KMS-11 (cell line): Measurements from ENCODE around the gene EPHA5.

Source experiments
- H2AFZ ChIP-seq: fragments of 200-600 bp; sonication (generic); 2 replicates; pipeline ENCODE4 v1.6.1; 2016; ENCODE audit warnings: antibody characterized with exemption, mixed run types, low read depth
- H3K27ac ChIP-seq: fragments of 200-600 bp; sonication (generic); 2 replicates; pipeline ENCODE4 v1.6.1; 2016; ENCODE audit warnings: mild to moderate bottlenecking, mixed run types
- H3K27me3 ChIP-seq: fragments of 200-600 bp; sonication (generic); 2 replicates; pipeline ENCODE4 v1.6.1; 2017; ENCODE audit warnings: mild to moderate bottlenecking, low read depth, mixed run types, moderate library complexity; ENCODE audit not compliant: insufficient read depth
- H3K36me3 ChIP-seq: fragments of 200-600 bp; sonication (generic); 2 replicates; pipeline ENCODE4 v1.6.1; 2017; ENCODE audit warnings: mild to moderate bottlenecking, mixed run types; ENCODE audit not compliant: insufficient read depth
- H3K4me1 ChIP-seq: fragments of 200-600 bp; sonication (generic); 2 replicates; pipeline ENCODE4 v1.6.1; 2016; ENCODE audit warnings: mild to moderate bottlenecking, low read depth, mixed run types; ENCODE audit not compliant: poor library complexity, severe bottlenecking
- H3K4me2 ChIP-seq: fragments of 200-600 bp; sonication (generic); 2 replicates; pipeline ENCODE4 v1.7.0; 2016; ENCODE audit warnings: mild to moderate bottlenecking, mixed run types
- H3K4me3 ChIP-seq: fragments of 200-600 bp; sonication (generic); IDR thresholded peaks from 2 replicates; pipeline ENCODE4 v1.6.1; 2017; ENCODE audit warnings: low read depth, low read length, mixed read lengths; ENCODE audit not compliant: insufficient read depth
- H3K79me2 ChIP-seq: fragments of 200-600 bp; sonication (generic); 2 replicates; pipeline ENCODE4 v1.6.1; 2016; ENCODE audit warnings: low read depth, mixed run types; ENCODE audit not compliant: insufficient read depth
- H3K9ac ChIP-seq: fragments of 200-600 bp; sonication (generic); 2 replicates; pipeline ENCODE4 v1.6.1; 2016; ENCODE audit warnings: mild to moderate bottlenecking, mixed run types
- H4K20me1 ChIP-seq: fragments of 200-600 bp; sonication (generic); 2 replicates; pipeline ENCODE4 v1.6.1; 2016; ENCODE audit warnings: mild to moderate bottlenecking, mixed run types; ENCODE audit not compliant: insufficient read depth
- CTCF ChIP-seq: fragments of 200-600 bp; sonication (generic); conservative IDR thresholded peaks from 2 replicates; pipeline ENCODE4 v1.6.1; 2017; ENCODE audit warnings: low read depth, mild to moderate bottlenecking, antibody characterized with exemption, low read length, moderate library complexity, mixed read lengths

Gene EPHA5

GRCh38 chr4:65651031-65651430 lies 19.3 kb downstream of the EPHA5 start:
- H3K27me3 ChIP-seq = no peaks in the 10 kb centered on the region
- no peak overlapping the region for H3K9ac ChIP-seq
- no peak overlapping the region for H3K27ac ChIP-seq
- no peaks in the 10 kb centered on the region for H3K4me1 ChIP-seq
- no peak overlapping the region for H3K4me2 ChIP-seq
- H2AFZ ChIP-seq = no peak overlapping the region
- no peak for TF ChIP-seq CTCF
- no peaks in the 10 kb centered on the region for H3K79me2 ChIP-seq
- no peaks in the 10 kb centered on the region for H3K36me3 ChIP-seq
- no peaks in the 10 kb centered on the region for H4K20me1 ChIP-seq
- H3K4me3 ChIP-seq = no peak overlapping the region

- Histone ChIP-seq H3K27ac (no peak overlapping the region), H3K4me1 (no peaks in the 10 kb centered on the region), H3K36me3 (no peaks in the 10 kb centered on the region), H2AFZ (no peak overlapping the region), H4K20me1 (no peaks in the 10 kb centered on the region), H3K27me3 (no peaks in the 10 kb centered on the region), H3K79me2 (no peaks in the 10 kb centered on the region), H3K9ac (no peak overlapping the region), H3K4me2 (no peak overlapping the region), H3K4me3 (no peak overlapping the region)
- no peak for TF ChIP-seq CTCF
Observed at GRCh38 chr4:65646136-65646535, 24.2 kb downstream of the EPHA5 start.

GRCh38 chr4:65645185-65645584 lies 25.1 kb downstream of the EPHA5 start:
- no peaks in the 10 kb centered on the region for H3K27me3 ChIP-seq
- TF ChIP-seq CTCF = no peak
- H4K20me1 ChIP-seq = no peaks in the 10 kb centered on the region
- no peak overlapping the region for H3K27ac ChIP-seq
- no peaks in the 10 kb centered on the region for H3K4me1 ChIP-seq
- no peak overlapping the region for H3K9ac ChIP-seq
- H3K4me3 ChIP-seq = no peak overlapping the region
- no peak overlapping the region for H2AFZ ChIP-seq
- no peaks in the 10 kb centered on the region for H3K36me3 ChIP-seq
- H3K4me2 ChIP-seq = no peak overlapping the region
- no peaks in the 10 kb centered on the region for H3K79me2 ChIP-seq

GRCh38 chr4:65635051-65635821 lies 35.1 kb downstream of the EPHA5 start:
- TF ChIP-seq CTCF = no peak
- Histone ChIP-seq H3K36me3 (no peaks in the 10 kb centered on the region), H3K79me2 (no peaks in the 10 kb centered on the region), H3K4me2 (no peak overlapping the region), H3K27ac (no peak overlapping the region), H3K4me1 (no peaks in the 10 kb centered on the region), H3K27me3 (no peaks in the 10 kb centered on the region), H2AFZ (no peak overlapping the region), H3K4me3 (no peak overlapping the region), H4K20me1 (no peaks in the 10 kb centered on the region), H3K9ac (no peak overlapping the region)
